ENCODE results near the gene ZNF644. TPM values are rescaled to one million over a fixed set of nuclear protein-coding genes. Genes with fewer than 3 reads are reported as not detected.
"Not testable (repeated sequence)": the region's sequence is repeated elsewhere in the genome, so short reads cannot be mapped to it uniquely, and the experiment has no call there.

The ZNF644 gene
- total RNA-seq, 5 donors from 2014 or later (not counting 1 experiment from before 2014, with no cell fraction given) = 55.0 to 139 (median 62.7) TPM

DNA sequence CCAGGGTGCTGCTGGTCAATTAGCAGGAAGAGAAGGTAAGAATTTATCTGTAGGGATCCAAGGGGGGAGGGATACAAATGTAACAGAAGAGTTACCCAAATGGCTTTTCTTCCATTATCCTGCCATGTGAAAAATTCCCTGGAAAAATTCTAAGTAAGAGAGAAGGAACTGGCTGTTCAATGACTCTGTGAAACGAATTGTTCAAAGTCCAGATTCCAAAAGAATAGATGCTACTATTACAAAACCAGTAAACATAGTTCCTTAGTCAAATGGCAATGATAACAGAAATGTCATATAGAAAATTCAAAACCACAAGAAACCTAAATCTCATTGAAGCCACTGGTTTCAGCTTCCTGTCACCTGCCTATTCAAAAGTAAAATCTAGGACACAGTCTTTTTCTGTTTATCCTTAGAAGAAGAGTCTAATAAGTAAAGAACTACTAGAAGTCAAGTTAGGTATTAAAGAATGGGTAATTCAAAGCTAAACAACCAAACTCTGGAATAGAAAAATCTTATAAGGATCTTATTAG is 102.6 kb downstream of the ZNF644 start:
- POLR2A ChIA-PET = no interaction called here
- peaks cover 0 to 22% of the 10 kb centered on the region in 2 experiments for H3K4me1 ChIP-seq (ENCODE audit: control insufficient read depth in 1 of 2, extremely low read depth in 1 of 2, insufficient read depth in 2 of 2, low read length in 2 of 2)
- H3K4me3 ChIP-seq (ENCODE audit: control insufficient read depth in 1 of 2, extremely low read depth in 1 of 2, low read length in 1 of 2) = no peak overlapping the region
- H3K27ac ChIP-seq (ENCODE audit: low read length) = no peak overlapping the region
- Mint-ChIP-seq H3K9me3 (no peaks in the 10 kb centered on the region), H3K27me3 (no peaks in the 10 kb centered on the region), H3K36me3 (peaks cover 17% of the 10 kb centered on the region), H3K4me3 (no peak overlapping the region), H3K27ac (peak overlapping the region; percentile 44 to 55), H3K4me1 (peaks cover 57 to 65% (median 58%) of the 10 kb centered on the region in 3 donors)
- CTCF ChIA-PET = no interaction called here
- ATAC-seq (replicated peaks in 1 of 4) = peak in 1 of 4 experiments; percentile 45
- DNase-seq = peak in 1 of 35 experiments; percentile 12
- H3K27me3 ChIP-seq (replicated peaks in 1 of 2; ENCODE audit: control insufficient read depth in 2 of 2, extremely low read depth in 1 of 2, insufficient read depth in 2 of 2, low read length in 1 of 2) = no peaks in the 10 kb centered on the region
- peaks cover 0 to 4% of the 10 kb centered on the region in 2 donors for H3K36me3 ChIP-seq (ENCODE audit: control insufficient read depth in 2 of 2, extremely low read depth in 1 of 2, insufficient read depth in 1 of 2, low read length in 1 of 2)
- WGBS (ENCODE audit: insufficient coverage) = no CpG with 5 or more reads among the region's 1 CpG
- no peaks in the 10 kb centered on the region for H3K9me3 ChIP-seq

GRCh38 chr1:90911353-90911752 is 110.5 kb downstream of the ZNF644 start:
- peaks cover 36% of the 10 kb centered on the region for H3K36me3 Mint-ChIP-seq
- no peak for ATAC-seq (replicated peaks in 1 of 4)

GRCh38 chr1:90902672-90903071 is 119.2 kb downstream of the ZNF644 start:
- Histone ChIP-seq H3K27me3 (replicated peaks in 1 of 2; ENCODE audit: control insufficient read depth in 2 of 2, extremely low read depth in 1 of 2, insufficient read depth in 2 of 2, low read length in 1 of 2) (no peaks in the 10 kb centered on the region), H3K4me3 (ENCODE audit: control insufficient read depth in 1 of 2, extremely low read depth in 1 of 2, low read length in 1 of 2) (no peak overlapping the region), H3K36me3 (ENCODE audit: control insufficient read depth in 2 of 2, extremely low read depth in 1 of 2, insufficient read depth in 1 of 2, low read length in 1 of 2) (peaks cover 0 to 14% of the 10 kb centered on the region in 2 donors), H3K4me1 (ENCODE audit: control insufficient read depth in 1 of 2, extremely low read depth in 1 of 2, insufficient read depth in 2 of 2, low read length in 2 of 2) (no peaks in the 10 kb centered on the region), H3K9me3 (no peaks in the 10 kb centered on the region), H3K27ac (ENCODE audit: low read length) (no peak overlapping the region)
- no peaks in the 10 kb centered on the region for H3K27me3 Mint-ChIP-seq
- ChIA-PET POLR2A (no interaction called here), CTCF (no interaction called here)
- ATAC-seq (replicated peaks in 1 of 4) (no peak), DNase-seq (no peak)
- no peak overlapping the region for H3K4me3 Mint-ChIP-seq
- H3K27ac Mint-ChIP-seq = no peak overlapping the region
- peaks cover 67% of the 10 kb centered on the region for H3K36me3 Mint-ChIP-seq
- H3K9me3 Mint-ChIP-seq = no peaks in the 10 kb centered on the region
- H3K4me1 Mint-ChIP-seq = peaks cover 0 to 23% (median 7%) of the 10 kb centered on the region in 3 donors

More at GRCh38 chr1:90911353-90911752, 110.5 kb downstream of the ZNF644 start:
- Mint-ChIP-seq H3K4me1 (peaks cover 0 to 10% (median 7%) of the 10 kb centered on the region in 3 donors), H3K27ac (no peak overlapping the region), H3K9me3 (no peaks in the 10 kb centered on the region), H3K4me3 (no peak overlapping the region), H3K27me3 (no peaks in the 10 kb centered on the region)
- ChIA-PET POLR2A (no interaction called here), CTCF (no interaction called here)
- H3K27me3 ChIP-seq (replicated peaks in 1 of 2; ENCODE audit: control insufficient read depth in 2 of 2, extremely low read depth in 1 of 2, insufficient read depth in 2 of 2, low read length in 1 of 2) = no peaks in the 10 kb centered on the region
- H3K4me3 ChIP-seq (ENCODE audit: control insufficient read depth in 1 of 2, extremely low read depth in 1 of 2, low read length in 1 of 2) = no peak overlapping the region
- no CpG with 5 or more reads among the region's 1 CpG for WGBS (ENCODE audit: insufficient coverage)
- DNase-seq = no peak
- no peaks in the 10 kb centered on the region for H3K9me3 ChIP-seq
- H3K4me1 ChIP-seq (ENCODE audit: control insufficient read depth in 1 of 2, extremely low read depth in 1 of 2, insufficient read depth in 2 of 2, low read length in 2 of 2) = no peaks in the 10 kb centered on the region
- no peak overlapping the region for H3K27ac ChIP-seq (ENCODE audit: low read length)
- H3K36me3 ChIP-seq (ENCODE audit: control insufficient read depth in 2 of 2, extremely low read depth in 1 of 2, insufficient read depth in 1 of 2, low read length in 1 of 2) = peaks cover 0 to 3% of the 10 kb centered on the region in 2 donors

GRCh38 chr1:90899263-90899662 is 122.6 kb downstream of the ZNF644 start:
- CTCF ChIA-PET = interaction anchor here (0.6 kb wide), 2 partner anchors 9 to 59 kb away, joined by 3 read pairs; no protein-coding TSS in a partner anchor
- DNase-seq (no peak), ATAC-seq (replicated peaks in 1 of 4) (no peak)
- POLR2A ChIA-PET = no interaction called here
- H3K4me1 Mint-ChIP-seq = peaks cover 0 to 23% (median 5%) of the 10 kb centered on the region in 3 donors
- no peak overlapping the region for H3K27ac Mint-ChIP-seq
- Histone ChIP-seq H3K9me3 (no peaks in the 10 kb centered on the region), H3K36me3 (ENCODE audit: control insufficient read depth in 2 of 2, extremely low read depth in 1 of 2, insufficient read depth in 1 of 2, low read length in 1 of 2) (peaks cover 0 to 12% of the 10 kb centered on the region in 2 donors), H3K27ac (ENCODE audit: low read length) (no peak overlapping the region), H3K27me3 (replicated peaks in 1 of 2; ENCODE audit: control insufficient read depth in 2 of 2, extremely low read depth in 1 of 2, insufficient read depth in 2 of 2, low read length in 1 of 2) (no peaks in the 10 kb centered on the region), H3K4me3 (ENCODE audit: control insufficient read depth in 1 of 2, extremely low read depth in 1 of 2, low read length in 1 of 2) (no peak overlapping the region), H3K4me1 (ENCODE audit: control insufficient read depth in 1 of 2, extremely low read depth in 1 of 2, insufficient read depth in 2 of 2, low read length in 2 of 2) (no peaks in the 10 kb centered on the region)
- H3K4me3 Mint-ChIP-seq = no peak overlapping the region
- H3K27me3 Mint-ChIP-seq = no peaks in the 10 kb centered on the region
- peaks cover 0 to 12% (median 3%) of the 10 kb centered on the region in 3 donors for H3K9me3 Mint-ChIP-seq
- WGBS (ENCODE audit: insufficient coverage) = 100% methylated on average over 1 of the region's 3 CpGs
- H3K36me3 Mint-ChIP-seq = peaks cover 72% of the 10 kb centered on the region

DNA sequence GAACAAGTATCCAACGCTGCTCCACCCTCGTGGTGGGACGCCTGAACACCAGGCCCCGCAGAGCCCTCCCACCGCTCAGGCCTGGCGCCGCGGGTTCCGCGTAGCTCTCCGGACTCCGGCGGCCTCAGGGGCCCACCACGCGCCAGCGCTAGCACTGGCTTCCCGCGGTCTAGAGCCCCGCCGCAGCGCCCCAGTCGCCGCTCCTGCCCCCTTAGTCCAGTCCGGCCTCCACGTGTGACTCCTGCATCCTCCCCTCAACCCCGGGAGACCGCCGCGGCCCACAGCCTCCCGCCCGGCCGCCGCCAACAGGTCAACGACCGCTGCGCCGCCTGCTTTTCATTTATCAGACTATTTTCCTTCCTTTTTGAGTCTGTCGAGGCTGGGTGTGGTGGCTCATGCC is 128.2 kb downstream of the ZNF644 start:
- H3K27me3 ChIP-seq (replicated peaks in 1 of 2; ENCODE audit: control insufficient read depth in 2 of 2, extremely low read depth in 1 of 2, insufficient read depth in 2 of 2, low read length in 1 of 2); POLR2A ChIA-PET; H3K4me3 Mint-ChIP-seq; H3K27ac Mint-ChIP-seq; ATAC-seq (replicated peaks in 1 of 4); H3K4me1 ChIP-seq (ENCODE audit: control insufficient read depth in 1 of 2, extremely low read depth in 1 of 2, insufficient read depth in 2 of 2, low read length in 2 of 2); H3K27ac ChIP-seq (ENCODE audit: low read length); CTCF ChIA-PET; H3K4me3 ChIP-seq (ENCODE audit: control insufficient read depth in 1 of 2, extremely low read depth in 1 of 2, low read length in 1 of 2); H3K9me3 ChIP-seq; H3K4me1 Mint-ChIP-seq; H3K36me3 ChIP-seq (ENCODE audit: control insufficient read depth in 2 of 2, extremely low read depth in 1 of 2, insufficient read depth in 1 of 2, low read length in 1 of 2); DNase-seq; H3K27me3 Mint-ChIP-seq: not testable (repeated sequence)
- H3K9me3 Mint-ChIP-seq = peaks cover 0 to 22% (median 13%) of the 10 kb centered on the region in 3 donors
- H3K36me3 Mint-ChIP-seq = peaks cover 32% of the 10 kb centered on the region
- WGBS (ENCODE audit: insufficient coverage) = 95% methylated on average over 13 of the region's 38 CpGs

- DNase-seq; H3K27me3 Mint-ChIP-seq; H3K4me3 Mint-ChIP-seq; H3K27me3 ChIP-seq (replicated peaks in 1 of 2; ENCODE audit: control insufficient read depth in 2 of 2, extremely low read depth in 1 of 2, insufficient read depth in 2 of 2, low read length in 1 of 2); POLR2A ChIA-PET; H3K4me3 ChIP-seq (ENCODE audit: control insufficient read depth in 1 of 2, extremely low read depth in 1 of 2, low read length in 1 of 2); H3K9me3 ChIP-seq; H3K27ac Mint-ChIP-seq; CTCF ChIA-PET; ATAC-seq (replicated peaks in 1 of 4); H3K36me3 ChIP-seq (ENCODE audit: control insufficient read depth in 2 of 2, extremely low read depth in 1 of 2, insufficient read depth in 1 of 2, low read length in 1 of 2); H3K4me1 ChIP-seq (ENCODE audit: control insufficient read depth in 1 of 2, extremely low read depth in 1 of 2, insufficient read depth in 2 of 2, low read length in 2 of 2); H3K4me1 Mint-ChIP-seq; H3K27ac ChIP-seq (ENCODE audit: low read length): not testable (repeated sequence)
- Mint-ChIP-seq H3K36me3 (peaks cover 26% of the 10 kb centered on the region), H3K9me3 (peaks cover 0 to 22% (median 15%) of the 10 kb centered on the region in 3 donors)
- no CpG with 5 or more reads among the region's 1 CpG for WGBS (ENCODE audit: insufficient coverage)
Observed at GRCh38 chr1:90892884-90893283, 129.0 kb downstream of the ZNF644 start.

DNA sequence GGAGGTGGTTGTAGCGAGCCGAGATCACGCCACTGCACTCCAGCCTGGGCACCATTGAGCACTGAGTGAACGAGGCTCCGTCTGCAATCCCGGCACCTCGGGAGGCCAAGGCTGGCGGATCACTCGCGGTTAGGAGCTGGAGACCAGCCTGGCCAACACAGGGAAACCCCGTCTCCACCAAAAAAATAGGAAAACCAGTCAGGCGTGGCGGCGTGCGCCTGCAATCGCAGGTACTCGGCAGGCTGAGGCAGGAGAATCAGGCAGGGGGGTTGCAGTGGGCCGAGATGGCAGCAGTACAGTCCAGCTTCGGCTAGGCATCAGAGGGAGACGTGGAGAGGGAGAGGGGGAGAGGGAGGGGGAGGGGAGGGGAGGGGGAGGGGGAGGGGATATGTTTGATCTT is 129.6 kb downstream of the ZNF644 start:
- H3K27me3 Mint-ChIP-seq; CTCF ChIA-PET; H3K27ac Mint-ChIP-seq; ATAC-seq (replicated peaks in 1 of 4); H3K27me3 ChIP-seq (replicated peaks in 1 of 2; ENCODE audit: control insufficient read depth in 2 of 2, extremely low read depth in 1 of 2, insufficient read depth in 2 of 2, low read length in 1 of 2); POLR2A ChIA-PET; DNase-seq; H3K4me3 ChIP-seq (ENCODE audit: control insufficient read depth in 1 of 2, extremely low read depth in 1 of 2, low read length in 1 of 2); H3K27ac ChIP-seq (ENCODE audit: low read length); H3K4me1 ChIP-seq (ENCODE audit: control insufficient read depth in 1 of 2, extremely low read depth in 1 of 2, insufficient read depth in 2 of 2, low read length in 2 of 2); H3K4me3 Mint-ChIP-seq; H3K4me1 Mint-ChIP-seq; H3K36me3 ChIP-seq (ENCODE audit: control insufficient read depth in 2 of 2, extremely low read depth in 1 of 2, insufficient read depth in 1 of 2, low read length in 1 of 2); H3K9me3 ChIP-seq: not testable (repeated sequence)
- WGBS (ENCODE audit: insufficient coverage) = 97% methylated on average over 6 of the region's 20 CpGs
- H3K9me3 Mint-ChIP-seq = peaks cover 0 to 22% (median 15%) of the 10 kb centered on the region in 3 donors
- H3K36me3 Mint-ChIP-seq = peaks cover 21% of the 10 kb centered on the region

All from T-cell (primary cell).